Measurements from ENCODE around the gene ALOX15B.
"Not testable (repeated sequence)": the region's sequence is repeated elsewhere in the genome, so short reads cannot be mapped to it uniquely, and the experiment has no call there.

Gene ALOX15B

GRCh38 chr17:8024161-8024560, 14.7 kb upstream of the ALOX15B start:
- H3K36me3 ChIP-seq (ENCODE audit: control insufficient read depth, low read depth, low read length); H3K9me3 ChIP-seq (ENCODE audit: control insufficient read depth, low read depth, low read length); H3K27ac ChIP-seq (ENCODE audit: low read length); H3K9ac ChIP-seq (ENCODE audit: low read length); H3K4me1 ChIP-seq (ENCODE audit: control insufficient read depth, low read depth, low read length); H3K4me3 ChIP-seq (ENCODE audit: low read length); H3K27me3 ChIP-seq (ENCODE audit: control insufficient read depth, insufficient read depth, low read length): not testable (repeated sequence)

DNA sequence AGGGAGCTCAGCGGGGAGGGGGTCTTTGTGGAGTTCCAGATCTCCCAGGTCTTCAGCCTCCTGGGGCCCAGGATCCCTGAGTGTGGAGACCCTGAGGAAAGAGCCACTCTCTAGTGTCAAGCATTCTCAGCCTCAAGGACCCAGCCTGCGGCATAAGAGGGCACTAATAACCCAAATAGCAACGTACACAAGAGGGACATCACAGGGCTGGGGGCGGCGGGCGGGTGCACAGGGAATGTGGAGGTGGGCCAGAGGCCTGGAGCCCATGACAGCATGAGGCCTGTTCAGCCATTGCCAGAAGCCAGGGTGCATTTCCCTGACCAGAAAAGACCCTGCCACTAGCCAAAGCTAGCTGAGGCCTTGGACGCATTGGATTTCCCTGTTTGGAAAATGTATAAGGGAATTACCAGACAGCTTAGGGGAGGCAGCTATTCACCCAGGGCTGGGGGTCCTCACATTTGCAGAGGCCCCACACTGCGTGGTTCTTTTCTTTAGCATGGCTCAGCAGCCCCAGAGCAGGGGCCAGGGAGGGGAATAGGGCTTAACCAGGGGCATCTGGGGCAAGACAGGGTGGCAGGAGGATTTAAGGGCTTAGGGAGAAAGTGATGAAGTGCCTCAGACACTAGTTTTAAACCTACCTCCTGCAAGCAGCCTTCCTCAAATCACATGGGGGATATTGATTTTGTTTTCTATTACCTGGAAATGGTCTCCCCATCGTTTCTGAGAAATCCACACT, 13.5 kb upstream of the ALOX15B start:
- Histone ChIP-seq H3K4me3 (ENCODE audit: low read length) (no peak overlapping the region), H3K9ac (ENCODE audit: low read length) (no peak overlapping the region), H3K27me3 (ENCODE audit: control insufficient read depth, insufficient read depth, low read length) (peaks cover 9% of the 10 kb centered on the region), H3K36me3 (ENCODE audit: control insufficient read depth, low read depth, low read length) (no peaks in the 10 kb centered on the region), H3K27ac (ENCODE audit: low read length) (no peak overlapping the region), H3K9me3 (ENCODE audit: control insufficient read depth, low read depth, low read length) (no peaks in the 10 kb centered on the region), H3K4me1 (ENCODE audit: control insufficient read depth, low read depth, low read length) (no peaks in the 10 kb centered on the region)

- no peaks in the 10 kb centered on the region for H3K9me3 ChIP-seq (ENCODE audit: control insufficient read depth, low read depth, low read length)
- peaks cover 9% of the 10 kb centered on the region for H3K27me3 ChIP-seq (ENCODE audit: control insufficient read depth, insufficient read depth, low read length)
- no peak overlapping the region for H3K27ac ChIP-seq (ENCODE audit: low read length)
- H3K4me3 ChIP-seq (ENCODE audit: low read length), result no peak overlapping the region
- H3K9ac ChIP-seq (ENCODE audit: low read length), result no peak overlapping the region
- no peaks in the 10 kb centered on the region for H3K4me1 ChIP-seq (ENCODE audit: control insufficient read depth, low read depth, low read length)
- no peaks in the 10 kb centered on the region for H3K36me3 ChIP-seq (ENCODE audit: control insufficient read depth, low read depth, low read length)
Measured at GRCh38 chr17:8029121-8029520, 9.7 kb upstream of the ALOX15B start.

DNA sequence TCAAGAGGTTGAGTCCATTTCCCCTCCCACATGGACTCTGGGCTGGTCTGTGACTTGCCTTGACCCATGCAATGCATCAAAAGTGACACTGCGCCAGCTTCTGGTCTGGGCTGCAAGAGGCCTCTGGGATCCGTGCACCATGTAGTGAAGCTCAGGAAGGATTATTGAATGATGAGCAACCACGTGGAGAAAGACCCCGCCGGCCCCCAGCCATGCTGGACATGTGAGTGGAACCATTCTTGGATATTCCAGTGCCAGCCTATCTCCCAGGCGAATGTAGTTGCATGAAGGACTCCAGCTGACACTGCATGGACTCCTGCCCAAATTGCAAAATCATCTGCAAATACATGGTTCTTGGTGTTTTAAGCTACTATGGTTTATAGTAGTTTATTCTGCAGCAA, 7.6 kb upstream of the ALOX15B start:
- H3K4me1 ChIP-seq (ENCODE audit: control insufficient read depth, low read depth, low read length), result no peaks in the 10 kb centered on the region
- H3K36me3 ChIP-seq (ENCODE audit: control insufficient read depth, low read depth, low read length), result no peaks in the 10 kb centered on the region
- no peak overlapping the region for H3K9ac ChIP-seq (ENCODE audit: low read length)
- peaks cover 9% of the 10 kb centered on the region for H3K27me3 ChIP-seq (ENCODE audit: control insufficient read depth, insufficient read depth, low read length)
- H3K9me3 ChIP-seq (ENCODE audit: control insufficient read depth, low read depth, low read length), result no peaks in the 10 kb centered on the region
- H3K27ac ChIP-seq (ENCODE audit: low read length), result no peak overlapping the region
- no peak overlapping the region for H3K4me3 ChIP-seq (ENCODE audit: low read length)

DNA sequence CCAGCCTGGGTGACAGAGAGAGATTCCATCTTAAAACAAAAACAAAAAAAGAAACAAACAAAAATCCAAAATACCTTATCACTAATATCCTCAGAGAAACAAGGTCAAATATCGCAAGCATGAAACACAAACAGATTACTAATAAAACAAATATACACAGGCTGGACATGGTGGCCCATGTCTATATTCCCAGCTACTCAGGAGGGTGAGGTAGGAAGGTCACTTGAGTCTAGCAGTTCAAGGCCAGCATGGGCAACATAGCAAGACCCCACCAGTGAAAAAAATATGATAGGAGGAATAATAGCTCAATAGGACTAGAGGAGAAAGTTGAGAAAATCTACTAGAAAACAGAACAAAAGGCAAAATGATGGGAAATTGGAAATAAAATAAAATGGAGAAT, 6.9 kb upstream of the ALOX15B start:
- no peaks in the 10 kb centered on the region for H3K9me3 ChIP-seq (ENCODE audit: control insufficient read depth, low read depth, low read length)
- no peaks in the 10 kb centered on the region for H3K4me1 ChIP-seq (ENCODE audit: control insufficient read depth, low read depth, low read length)
- no peaks in the 10 kb centered on the region for H3K36me3 ChIP-seq (ENCODE audit: control insufficient read depth, low read depth, low read length)
- peaks cover 9% of the 10 kb centered on the region for H3K27me3 ChIP-seq (ENCODE audit: control insufficient read depth, insufficient read depth, low read length)
- no peak overlapping the region for H3K27ac ChIP-seq (ENCODE audit: low read length)
- no peak overlapping the region for H3K4me3 ChIP-seq (ENCODE audit: low read length)
- H3K9ac ChIP-seq (ENCODE audit: low read length), result no peak overlapping the region

GRCh38 chr17:8032442-8032841, 6.4 kb upstream of the ALOX15B start:
- no peaks in the 10 kb centered on the region for H3K9me3 ChIP-seq (ENCODE audit: control insufficient read depth, low read depth, low read length)
- H3K4me3 ChIP-seq (ENCODE audit: low read length), result no peak overlapping the region
- no peak overlapping the region for H3K9ac ChIP-seq (ENCODE audit: low read length)
- no peaks in the 10 kb centered on the region for H3K4me1 ChIP-seq (ENCODE audit: control insufficient read depth, low read depth, low read length)
- H3K36me3 ChIP-seq (ENCODE audit: control insufficient read depth, low read depth, low read length), result no peaks in the 10 kb centered on the region
- no peak overlapping the region for H3K27ac ChIP-seq (ENCODE audit: low read length)
- peaks cover 8% of the 10 kb centered on the region for H3K27me3 ChIP-seq (ENCODE audit: control insufficient read depth, insufficient read depth, low read length)

DNA sequence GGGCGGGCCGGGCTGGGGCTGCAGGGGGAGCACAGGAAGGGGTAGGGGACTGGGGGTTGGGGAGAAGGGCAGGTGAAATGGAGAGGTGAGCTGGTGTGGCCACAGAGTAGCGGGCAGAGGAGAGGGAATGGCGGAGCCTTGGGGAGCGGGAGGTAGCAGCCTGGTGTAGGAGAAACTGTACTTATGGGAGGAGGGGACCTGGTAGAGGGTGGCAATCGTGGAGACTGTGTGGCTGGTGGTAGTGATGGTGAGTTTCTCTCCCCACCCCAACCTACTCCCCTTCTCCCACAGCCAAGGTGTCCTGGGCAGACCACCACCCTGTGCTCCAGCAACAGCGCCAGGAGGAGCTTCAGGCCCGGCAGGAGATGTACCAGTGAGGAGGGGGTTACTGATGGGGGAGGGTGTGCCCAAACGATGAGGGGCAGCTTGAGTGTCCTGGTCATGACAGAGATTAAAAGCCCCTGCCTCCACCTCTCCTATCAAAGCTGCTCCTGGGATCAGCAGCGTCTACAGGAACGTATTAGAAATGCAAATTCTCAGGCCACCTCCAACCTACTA, 831 bp downstream of the ALOX15B start:
- Histone ChIP-seq H3K27me3 (ENCODE audit: control insufficient read depth, insufficient read depth, low read length) (no peaks in the 10 kb centered on the region), H3K9ac (ENCODE audit: low read length) (no peak overlapping the region)

GRCh38 chr17:8041249-8041928, 2.5 kb downstream of the ALOX15B start:
- no peak overlapping the region for H3K4me3 ChIP-seq (ENCODE audit: low read length)
- no peak overlapping the region for H3K27ac ChIP-seq (ENCODE audit: low read length)
- no peaks in the 10 kb centered on the region for H3K27me3 ChIP-seq (ENCODE audit: control insufficient read depth, insufficient read depth, low read length)
- H3K36me3 ChIP-seq (ENCODE audit: control insufficient read depth, low read depth, low read length), result no peaks in the 10 kb centered on the region
- no peak overlapping the region for H3K9ac ChIP-seq (ENCODE audit: low read length)
- no peaks in the 10 kb centered on the region for H3K9me3 ChIP-seq (ENCODE audit: control insufficient read depth, low read depth, low read length)
- H3K4me1 ChIP-seq (ENCODE audit: control insufficient read depth, low read depth, low read length), result no peaks in the 10 kb centered on the region

More for the DNA sequence above, 831 bp downstream of the ALOX15B start:
- no peak overlapping the region for H3K27ac ChIP-seq (ENCODE audit: low read length)
- H3K4me1 ChIP-seq (ENCODE audit: control insufficient read depth, low read depth, low read length), result no peaks in the 10 kb centered on the region
- no peak overlapping the region for H3K4me3 ChIP-seq (ENCODE audit: low read length)
- H3K9me3 ChIP-seq (ENCODE audit: control insufficient read depth, low read depth, low read length), result no peaks in the 10 kb centered on the region
- H3K36me3 ChIP-seq (ENCODE audit: control insufficient read depth, low read depth, low read length), result no peaks in the 10 kb centered on the region

DNA sequence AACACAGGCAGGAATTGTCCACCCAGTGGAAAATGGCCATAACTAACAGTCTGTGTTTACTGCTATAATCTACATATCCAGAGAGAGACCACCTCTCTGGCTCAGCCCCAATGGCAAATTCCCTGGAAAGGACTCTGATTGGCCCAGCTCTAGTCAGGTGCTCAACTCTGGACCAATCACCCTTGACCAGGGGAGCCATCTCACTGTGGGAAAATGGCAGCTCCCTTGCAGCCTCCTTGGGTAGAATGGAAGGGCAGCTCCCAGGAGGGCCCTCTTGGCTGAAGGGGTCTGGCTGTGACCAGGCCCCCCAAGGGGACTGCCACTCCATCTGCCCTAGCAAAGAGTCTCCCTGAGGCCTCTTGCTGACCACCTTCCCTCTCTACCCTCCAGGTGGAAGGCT, 3.1 kb downstream of the ALOX15B start:
- Histone ChIP-seq H3K4me1 (ENCODE audit: control insufficient read depth, low read depth, low read length) (no peaks in the 10 kb centered on the region), H3K27ac (ENCODE audit: low read length) (no peak overlapping the region), H3K4me3 (ENCODE audit: low read length) (no peak overlapping the region), H3K9ac (ENCODE audit: low read length) (no peak overlapping the region), H3K36me3 (ENCODE audit: control insufficient read depth, low read depth, low read length) (no peaks in the 10 kb centered on the region), H3K27me3 (ENCODE audit: control insufficient read depth, insufficient read depth, low read length) (no peaks in the 10 kb centered on the region), H3K9me3 (ENCODE audit: control insufficient read depth, low read depth, low read length) (no peaks in the 10 kb centered on the region)

GRCh38 chr17:8044819-8045810, 6.3 kb downstream of the ALOX15B start:
- H3K27me3 ChIP-seq (ENCODE audit: control insufficient read depth, insufficient read depth, low read length), result no peaks in the 10 kb centered on the region
- H3K4me3 ChIP-seq (ENCODE audit: low read length), result no peak overlapping the region
- no peak overlapping the region for H3K9ac ChIP-seq (ENCODE audit: low read length)
- H3K4me1 ChIP-seq (ENCODE audit: control insufficient read depth, low read depth, low read length), result no peaks in the 10 kb centered on the region
- no peaks in the 10 kb centered on the region for H3K9me3 ChIP-seq (ENCODE audit: control insufficient read depth, low read depth, low read length)
- no peak overlapping the region for H3K27ac ChIP-seq (ENCODE audit: low read length)
- H3K36me3 ChIP-seq (ENCODE audit: control insufficient read depth, low read depth, low read length), result no peaks in the 10 kb centered on the region

GRCh38 chr17:8046306-8046928, 7.6 kb downstream of the ALOX15B start:
- Histone ChIP-seq H3K4me3 (ENCODE audit: low read length) (no peak overlapping the region), H3K4me1 (ENCODE audit: control insufficient read depth, low read depth, low read length) (no peaks in the 10 kb centered on the region), H3K36me3 (ENCODE audit: control insufficient read depth, low read depth, low read length) (no peaks in the 10 kb centered on the region), H3K27ac (ENCODE audit: low read length) (no peak overlapping the region), H3K27me3 (ENCODE audit: control insufficient read depth, insufficient read depth, low read length) (no peaks in the 10 kb centered on the region), H3K9me3 (ENCODE audit: control insufficient read depth, low read depth, low read length) (no peaks in the 10 kb centered on the region), H3K9ac (ENCODE audit: low read length) (no peak overlapping the region)
